Activated naive CD8-positive, alpha-beta T cell treated with anti-CD3 and anti-CD28 coated beads, Interleukin-2, amount 50 U/mL, for 24 hours (primary cell): Measurements from ENCODE around the gene CHIT1.

Experiments
- ATAC-seq: fragments of 150-1000 bp; cut with Tn5 transposase; one replicate; pipeline ENCODE4 v1.10.0; 2021
- DNase-seq: peaks from one replicate; pipeline ENCODE4 v3.0.0; 2021
- H3K27ac Mint-ChIP-seq: one replicate; pipeline ENCODE4 v1.8.0; 2021; ENCODE audit warnings: mild to moderate bottlenecking, mixed read lengths
- H3K27me3 Mint-ChIP-seq: one replicate; pipeline ENCODE4 v1.8.0; 2021; ENCODE audit warnings: mixed read lengths
- H3K36me3 Mint-ChIP-seq: one replicate; pipeline ENCODE4 v1.8.0; 2021; ENCODE audit warnings: low read depth, mixed read lengths
- H3K4me1 Mint-ChIP-seq: one replicate; pipeline ENCODE4 v1.8.0; 2021; ENCODE audit warnings: mixed read lengths
- H3K4me3 Mint-ChIP-seq: one replicate; pipeline ENCODE4 v1.8.0; 2021; ENCODE audit warnings: mild to moderate bottlenecking, moderate library complexity, mixed read lengths
- H3K9me3 Mint-ChIP-seq: one replicate; pipeline ENCODE4 v1.8.0; 2021; ENCODE audit warnings: mixed read lengths

Gene CHIT1

DNA sequence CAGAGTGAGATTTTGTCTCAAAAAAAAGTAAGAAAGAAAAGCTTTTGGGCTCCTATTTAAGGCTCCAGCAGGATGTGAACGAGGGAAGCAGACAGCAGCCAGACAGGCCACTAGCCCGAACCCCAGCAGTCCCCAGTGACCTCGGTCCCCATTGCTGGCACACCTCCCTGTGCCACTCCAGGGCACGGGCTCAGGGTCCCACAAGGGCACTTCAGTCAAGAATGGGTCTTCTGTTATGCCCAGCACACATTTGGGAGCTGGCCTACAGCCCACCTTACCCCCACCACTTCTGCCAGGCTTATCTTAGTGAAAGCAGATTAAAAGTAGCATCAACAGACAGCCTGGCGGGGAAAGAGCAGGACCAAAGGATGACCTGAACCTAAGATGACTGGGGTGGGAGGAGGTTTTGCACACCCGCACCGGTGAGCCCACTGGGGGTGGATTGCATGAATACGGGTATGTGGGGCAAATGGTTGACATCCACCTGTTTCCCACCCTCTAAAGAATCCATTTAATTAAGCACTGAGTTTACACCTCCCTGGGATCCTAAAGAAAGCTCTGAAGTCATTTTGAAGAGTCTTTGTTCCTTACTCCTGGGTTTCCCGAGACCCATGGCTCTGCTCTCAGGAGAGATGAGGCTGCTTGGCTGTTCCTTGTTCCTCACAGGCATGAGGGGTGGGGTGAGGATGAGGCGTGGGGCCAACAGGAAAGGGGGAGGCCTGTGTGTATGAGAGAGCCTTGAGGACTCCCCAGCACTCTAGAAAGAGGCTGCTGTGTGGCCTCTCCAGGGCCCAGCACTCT, 47.7 kb downstream of the CHIT1 start:
- H3K9me3 Mint-ChIP-seq: no peaks in the 10 kb centered on the region
- peaks cover 4% of the 10 kb centered on the region for H3K4me1 Mint-ChIP-seq
- peaks cover 4% of the 10 kb centered on the region for H3K27me3 Mint-ChIP-seq
- H3K4me3 Mint-ChIP-seq: no peak overlapping the region
- no peak overlapping the region for H3K27ac Mint-ChIP-seq
- H3K36me3 Mint-ChIP-seq: no peaks in the 10 kb centered on the region
- no peak for ATAC-seq
- no peak for DNase-seq

GRCh38 chr1:203180611-203181330, 48.7 kb downstream of the CHIT1 start:
- no peaks in the 10 kb centered on the region for H3K4me1 Mint-ChIP-seq
- H3K27ac Mint-ChIP-seq: no peak overlapping the region
- no peaks in the 10 kb centered on the region for H3K9me3 Mint-ChIP-seq
- H3K4me3 Mint-ChIP-seq: no peak overlapping the region
- H3K27me3 Mint-ChIP-seq: peaks cover 2% of the 10 kb centered on the region
- no peaks in the 10 kb centered on the region for H3K36me3 Mint-ChIP-seq
- DNase-seq: no peak
- no peak for ATAC-seq

- H3K9me3 Mint-ChIP-seq: no peaks in the 10 kb centered on the region
- H3K27me3 Mint-ChIP-seq: peaks cover 2% of the 10 kb centered on the region
- no peak overlapping the region for H3K27ac Mint-ChIP-seq
- ATAC-seq: no peak
- H3K4me3 Mint-ChIP-seq: no peak overlapping the region
- H3K36me3 Mint-ChIP-seq: no peaks in the 10 kb centered on the region
- H3K4me1 Mint-ChIP-seq: no peaks in the 10 kb centered on the region
- DNase-seq: no peak
These were observed 49.8 kb downstream of the CHIT1 start for GRCh38 chr1:203179667-203180005.

DNA sequence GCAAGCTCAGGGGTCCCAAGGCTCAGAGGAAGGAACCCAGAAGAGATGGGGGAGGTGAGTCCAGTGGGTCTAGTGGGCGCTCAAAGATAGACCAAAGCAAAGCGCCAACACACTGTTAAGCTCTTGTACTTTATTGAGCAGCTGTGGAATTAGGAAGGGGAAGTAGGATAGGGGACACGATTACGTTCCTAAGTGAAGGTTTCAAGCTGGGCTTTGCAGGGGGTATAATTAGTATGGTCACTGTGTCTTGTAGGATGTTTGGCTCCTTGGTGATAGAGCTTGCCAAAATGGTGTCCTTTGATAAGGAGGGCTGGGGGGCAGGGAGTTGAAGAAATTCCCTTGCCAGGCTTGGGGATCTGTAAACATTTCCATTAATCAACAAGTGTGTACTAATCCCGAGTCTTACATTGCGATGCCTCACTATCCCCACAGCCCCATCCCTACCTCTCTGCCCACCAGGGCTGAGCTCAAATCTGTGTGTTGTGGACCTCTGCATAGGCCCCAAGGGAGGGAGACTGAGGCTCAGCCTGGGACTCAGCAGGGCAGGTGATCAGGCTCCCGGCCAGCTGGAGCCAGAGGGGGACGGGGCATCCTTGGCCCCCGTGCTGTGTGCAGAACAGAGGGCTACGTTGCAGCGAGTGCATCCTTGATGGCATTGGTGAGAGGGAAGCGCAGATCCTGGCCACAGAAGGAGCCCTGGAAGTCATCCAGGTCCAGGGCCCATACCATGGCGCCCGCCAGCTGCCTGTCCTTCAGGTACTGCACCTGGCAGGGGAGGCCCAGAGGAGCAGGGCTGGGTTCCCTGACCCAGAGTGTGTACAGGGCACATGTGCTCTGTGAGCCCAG, 50.4 kb downstream of the CHIT1 start:
- Mint-ChIP-seq H3K27me3 (peaks cover 2% of the 10 kb centered on the region), H3K27ac (no peak overlapping the region), H3K9me3 (no peaks in the 10 kb centered on the region), H3K36me3 (no peaks in the 10 kb centered on the region), H3K4me1 (no peaks in the 10 kb centered on the region), H3K4me3 (no peak overlapping the region)
- no peak for DNase-seq
- no peak for ATAC-seq

GRCh38 chr1:203178083-203178482, 51.4 kb downstream of the CHIT1 start:
- H3K27ac Mint-ChIP-seq: no peak overlapping the region
- H3K4me3 Mint-ChIP-seq: no peak overlapping the region
- ATAC-seq (no peak), DNase-seq (no peak)
- no peaks in the 10 kb centered on the region for H3K4me1 Mint-ChIP-seq
- H3K36me3 Mint-ChIP-seq: no peaks in the 10 kb centered on the region
- peaks cover 2% of the 10 kb centered on the region for H3K27me3 Mint-ChIP-seq
- H3K9me3 Mint-ChIP-seq: no peaks in the 10 kb centered on the region

GRCh38 chr1:203177470-203178039, 51.9 kb downstream of the CHIT1 start:
- no peak overlapping the region for H3K4me3 Mint-ChIP-seq
- H3K9me3 Mint-ChIP-seq: no peaks in the 10 kb centered on the region
- H3K27me3 Mint-ChIP-seq: peaks cover 2% of the 10 kb centered on the region
- no peaks in the 10 kb centered on the region for H3K4me1 Mint-ChIP-seq
- ATAC-seq: no peak
- no peak overlapping the region for H3K27ac Mint-ChIP-seq
- H3K36me3 Mint-ChIP-seq: no peaks in the 10 kb centered on the region
- no peak for DNase-seq

DNA sequence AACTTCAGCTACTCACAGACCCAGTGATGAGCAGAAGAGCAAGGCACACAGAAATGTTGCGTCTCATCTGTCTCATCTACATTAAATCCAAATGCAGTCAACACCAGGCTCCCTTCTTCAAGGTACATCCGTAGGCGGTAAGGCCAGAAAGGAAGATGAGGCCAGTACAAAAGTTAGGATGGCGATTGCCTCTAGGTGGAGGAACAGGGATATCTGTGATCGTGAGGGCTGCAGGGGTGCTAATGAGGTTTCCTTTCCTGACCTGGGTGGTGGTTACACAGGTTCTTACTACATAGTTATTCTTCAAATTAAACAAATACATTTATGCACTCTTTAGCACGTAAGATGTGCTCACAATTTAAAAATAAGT, 52.5 kb downstream of the CHIT1 start:
- no peak for ATAC-seq
- no peak for DNase-seq
- no peaks in the 10 kb centered on the region for H3K9me3 Mint-ChIP-seq
- peaks cover 2% of the 10 kb centered on the region for H3K27me3 Mint-ChIP-seq
- no peak overlapping the region for H3K4me3 Mint-ChIP-seq
- H3K27ac Mint-ChIP-seq: no peak overlapping the region
- no peaks in the 10 kb centered on the region for H3K36me3 Mint-ChIP-seq
- H3K4me1 Mint-ChIP-seq: no peaks in the 10 kb centered on the region

- H3K4me1 Mint-ChIP-seq: no peaks in the 10 kb centered on the region
These were observed 53.0 kb downstream of the CHIT1 start for GRCh38 chr1:203176273-203177035.

GRCh38 chr1:203175827-203176241, 53.6 kb downstream of the CHIT1 start:
- ATAC-seq (no peak), DNase-seq (no peak)
- H3K4me1 Mint-ChIP-seq: no peaks in the 10 kb centered on the region
- H3K36me3 Mint-ChIP-seq: no peaks in the 10 kb centered on the region
- H3K27ac Mint-ChIP-seq: no peak overlapping the region
- no peaks in the 10 kb centered on the region for H3K9me3 Mint-ChIP-seq
- H3K27me3 Mint-ChIP-seq: peaks cover 2% of the 10 kb centered on the region
- H3K4me3 Mint-ChIP-seq: no peak overlapping the region

More at GRCh38 chr1:203176273-203177035, 53.0 kb downstream of the CHIT1 start:
- no peaks in the 10 kb centered on the region for H3K36me3 Mint-ChIP-seq
- DNase-seq (no peak), ATAC-seq (no peak)
- H3K4me3 Mint-ChIP-seq: no peak overlapping the region
- no peaks in the 10 kb centered on the region for H3K9me3 Mint-ChIP-seq
- H3K27me3 Mint-ChIP-seq: peaks cover 2% of the 10 kb centered on the region
- H3K27ac Mint-ChIP-seq: no peak overlapping the region

DNA sequence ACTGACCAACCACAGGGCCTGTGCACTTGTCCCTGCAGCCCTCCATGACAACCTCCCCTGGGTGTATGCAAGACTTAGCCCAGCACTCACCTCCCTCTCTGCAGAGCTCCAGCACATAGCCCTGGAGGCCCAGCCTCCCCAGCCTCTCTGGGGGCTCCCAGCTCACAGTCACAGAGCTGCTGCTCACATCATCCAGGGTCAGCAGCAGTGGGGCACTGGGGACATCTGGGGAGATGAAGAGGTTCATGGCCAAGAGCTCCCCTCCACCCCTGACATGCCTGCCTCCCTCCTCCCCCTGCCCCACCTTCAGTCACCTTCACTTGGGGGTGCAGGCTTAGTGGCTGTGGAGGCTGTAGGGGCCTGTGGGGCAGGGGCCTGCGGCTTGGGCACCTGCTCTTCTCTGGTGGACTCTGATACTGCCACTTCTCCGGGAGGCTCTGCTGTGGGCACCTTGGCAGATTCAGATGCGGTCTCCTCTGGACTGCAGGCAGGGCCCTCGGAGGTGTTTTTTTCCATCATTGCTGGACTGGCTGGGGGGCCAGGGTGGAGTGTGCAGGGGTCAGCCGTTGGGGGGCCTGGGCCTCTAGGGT, 54.1 kb downstream of the CHIT1 start, which contains the start of gene MYBPH:
Gene MYBPH, minus strand, starts transcription at position 590 of the 590 bp plus-strand sequence. Its CDS starts 71 bp downstream, at position 519.
- H3K27me3 Mint-ChIP-seq: peaks cover 2% of the 10 kb centered on the region
- H3K36me3 Mint-ChIP-seq: no peaks in the 10 kb centered on the region
- H3K4me1 Mint-ChIP-seq: no peaks in the 10 kb centered on the region
- DNase-seq (no peak), ATAC-seq (no peak)
- no peaks in the 10 kb centered on the region for H3K9me3 Mint-ChIP-seq
- no peak within 1 kb of the TSS for H3K4me3 Mint-ChIP-seq
- H3K27ac Mint-ChIP-seq: no peak within 1 kb of the TSS

DNA sequence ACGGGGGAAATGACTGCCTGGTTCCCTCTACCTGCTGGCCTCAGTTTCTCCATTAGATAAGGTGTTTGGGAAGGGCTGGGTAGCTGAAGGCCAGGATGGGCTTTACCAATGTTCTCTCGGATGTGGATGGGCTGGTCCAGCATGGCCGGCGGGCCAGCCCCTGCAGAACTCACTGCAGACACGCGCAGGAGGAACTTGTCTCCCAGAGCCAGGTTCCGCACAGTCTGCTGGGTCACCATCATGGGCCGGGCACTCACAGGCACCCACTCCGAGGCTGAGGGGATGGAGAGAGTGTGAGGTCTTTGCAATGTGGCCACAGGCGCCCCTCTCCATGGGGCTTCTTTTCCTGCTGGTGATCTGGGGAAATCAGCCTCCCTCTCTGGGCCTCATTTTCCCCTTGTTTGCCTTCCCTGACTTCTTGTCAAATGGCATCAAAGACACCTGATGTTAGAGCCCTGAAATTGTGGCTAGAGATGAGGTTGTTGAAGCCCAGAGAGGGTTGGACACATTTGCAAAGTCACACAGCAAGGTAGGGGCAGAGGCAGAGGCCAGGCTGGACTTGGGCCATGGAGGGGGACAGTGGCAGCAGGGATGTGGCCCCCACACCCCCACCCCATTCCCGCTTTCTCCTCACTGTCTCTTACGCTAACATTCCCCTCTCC, 55.0 kb downstream of the CHIT1 start:
- Mint-ChIP-seq H3K27ac (no peak overlapping the region), H3K27me3 (peaks cover 2% of the 10 kb centered on the region), H3K36me3 (no peaks in the 10 kb centered on the region), H3K4me1 (no peaks in the 10 kb centered on the region), H3K9me3 (no peaks in the 10 kb centered on the region), H3K4me3 (no peak overlapping the region)
- no peak for DNase-seq
- no peak for ATAC-seq

DNA sequence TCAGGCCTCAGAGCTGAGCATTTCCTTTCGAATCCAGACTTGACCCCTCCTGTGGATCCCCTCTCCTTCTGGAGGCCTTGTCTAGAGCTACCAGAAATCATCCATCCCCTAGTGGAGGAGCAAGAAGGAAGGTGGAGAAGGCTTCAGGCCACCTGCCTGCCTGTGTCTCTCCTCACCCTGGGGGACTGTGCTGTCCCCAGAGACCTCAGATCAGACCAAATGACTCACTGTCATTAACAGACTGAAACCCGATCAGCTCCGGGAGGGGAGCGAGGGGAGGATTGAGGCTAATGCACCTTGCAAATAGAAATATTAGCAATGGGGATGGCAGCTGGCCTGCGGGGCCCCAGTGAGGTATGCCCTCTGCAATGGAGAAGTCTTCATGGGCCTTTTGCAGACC, 55.9 kb downstream of the CHIT1 start:
- Mint-ChIP-seq H3K9me3 (no peaks in the 10 kb centered on the region), H3K27me3 (peaks cover 2% of the 10 kb centered on the region), H3K27ac (no peak overlapping the region), H3K4me3 (no peak overlapping the region), H3K4me1 (no peaks in the 10 kb centered on the region), H3K36me3 (no peaks in the 10 kb centered on the region)
- ATAC-seq (no peak), DNase-seq (no peak)

GRCh38 chr1:203173011-203173555, 56.4 kb downstream of the CHIT1 start:
- Mint-ChIP-seq H3K27ac (no peak overlapping the region), H3K4me3 (no peak overlapping the region), H3K27me3 (peaks cover 2% of the 10 kb centered on the region), H3K4me1 (no peaks in the 10 kb centered on the region), H3K9me3 (no peaks in the 10 kb centered on the region), H3K36me3 (no peaks in the 10 kb centered on the region)
- no peak for ATAC-seq
- DNase-seq: no peak
